GM12865 (cell line): ENCODE data around the gene CUZD1.
"Not testable (repeated sequence)": the region's sequence is repeated elsewhere in the genome, so short reads cannot be mapped to it uniquely, and the experiment has no call there.

ENCODE experiments used
- DNase-seq: peaks from one replicate; pipeline ENCODE4 v3.0.0; 2010; ENCODE audit warnings: low read depth
- H3K4me3 ChIP-seq: 2 replicates; pipeline ENCODE4 v1.5.1; 2011; ENCODE audit warnings: mild to moderate bottlenecking, low read depth, low read length, control low read depth
- TF ChIP-seq, protein P1 (sequence below): IDR thresholded peaks from 2 replicates; pipeline ENCODE4 v1.5.1; 2011; ENCODE audit warnings: low read length, control low read depth, low read depth, inconsistent platforms; ENCODE audit not compliant: insufficient read depth; ENCODE audit errors: missing control alignments

The CUZD1 gene

DNA sequence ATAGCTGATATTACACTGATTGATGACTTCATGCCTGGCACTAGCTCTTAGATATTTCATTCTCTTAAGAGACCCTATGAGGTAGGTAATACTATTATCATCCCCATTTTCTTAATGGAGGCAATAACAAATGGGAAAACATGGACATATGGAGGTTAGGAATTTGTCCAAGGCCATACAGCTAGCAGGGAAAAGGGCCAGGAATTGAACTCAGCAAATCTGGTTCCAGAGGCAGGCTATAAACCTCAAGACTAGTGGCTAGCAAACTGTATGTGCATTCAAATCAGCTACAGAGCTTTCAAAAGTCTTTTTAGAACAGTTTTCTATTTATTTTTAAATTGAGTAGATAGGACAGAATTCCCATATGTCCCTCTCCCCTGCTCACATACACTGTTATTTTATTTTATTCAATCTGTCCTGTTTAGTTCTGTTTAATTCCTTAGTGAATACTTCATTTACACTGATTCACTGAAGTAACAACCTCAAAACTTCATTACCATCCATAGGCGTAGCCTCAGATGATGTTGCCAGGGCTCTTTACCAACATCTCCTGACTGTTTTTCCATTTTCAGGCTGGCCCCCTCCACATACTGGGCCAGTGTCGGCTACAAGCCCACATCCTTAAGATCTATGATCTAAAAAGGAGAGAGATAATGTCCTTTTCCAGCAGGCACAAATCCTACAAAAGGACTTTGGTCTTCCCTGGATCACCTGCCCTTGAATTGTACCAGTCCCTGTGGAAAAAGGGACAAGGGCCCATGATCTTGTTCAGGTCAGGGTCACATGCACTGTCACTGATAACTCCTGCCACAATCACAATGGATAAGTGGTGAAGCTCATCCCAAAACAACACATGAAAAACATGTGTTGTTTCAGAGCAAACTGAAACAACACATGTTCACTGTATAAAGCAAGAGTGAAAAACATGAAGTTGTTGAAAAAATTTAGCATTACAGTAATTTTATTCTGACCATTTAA lies 17.8 kb upstream of the CUZD1 start:
- no peak overlapping the region for H3K4me3 ChIP-seq
- TF ChIP-seq, protein P1, sequence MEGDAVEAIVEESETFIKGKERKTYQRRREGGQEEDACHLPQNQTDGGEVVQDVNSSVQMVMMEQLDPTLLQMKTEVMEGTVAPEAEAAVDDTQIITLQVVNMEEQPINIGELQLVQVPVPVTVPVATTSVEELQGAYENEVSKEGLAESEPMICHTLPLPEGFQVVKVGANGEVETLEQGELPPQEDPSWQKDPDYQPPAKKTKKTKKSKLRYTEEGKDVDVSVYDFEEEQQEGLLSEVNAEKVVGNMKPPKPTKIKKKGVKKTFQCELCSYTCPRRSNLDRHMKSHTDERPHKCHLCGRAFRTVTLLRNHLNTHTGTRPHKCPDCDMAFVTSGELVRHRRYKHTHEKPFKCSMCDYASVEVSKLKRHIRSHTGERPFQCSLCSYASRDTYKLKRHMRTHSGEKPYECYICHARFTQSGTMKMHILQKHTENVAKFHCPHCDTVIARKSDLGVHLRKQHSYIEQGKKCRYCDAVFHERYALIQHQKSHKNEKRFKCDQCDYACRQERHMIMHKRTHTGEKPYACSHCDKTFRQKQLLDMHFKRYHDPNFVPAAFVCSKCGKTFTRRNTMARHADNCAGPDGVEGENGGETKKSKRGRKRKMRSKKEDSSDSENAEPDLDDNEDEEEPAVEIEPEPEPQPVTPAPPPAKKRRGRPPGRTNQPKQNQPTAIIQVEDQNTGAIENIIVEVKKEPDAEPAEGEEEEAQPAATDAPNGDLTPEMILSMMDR = no peak
- DNase-seq = no peak

DNA sequence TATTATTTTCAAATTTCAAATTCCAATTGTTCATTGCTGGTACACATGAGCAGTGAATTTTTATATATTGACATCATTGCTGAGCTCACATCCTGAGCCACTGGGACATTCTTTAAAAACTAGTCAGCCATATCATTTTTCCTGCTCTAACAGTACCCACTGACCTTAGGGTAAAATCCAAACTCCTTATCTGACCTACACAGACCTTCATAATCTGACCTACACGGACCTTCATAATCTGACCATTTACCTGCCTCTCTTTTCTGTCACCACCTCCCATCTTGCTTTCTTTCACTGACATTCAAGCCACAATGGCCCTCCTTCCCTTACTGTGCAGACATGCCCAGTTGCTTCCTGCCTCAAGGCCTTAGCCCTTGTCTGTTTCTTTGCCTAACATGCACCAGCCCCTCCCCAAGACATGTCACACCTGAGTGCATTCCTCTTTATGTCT lies 16.1 kb upstream of the CUZD1 start:
- TF ChIP-seq, protein P1 = no peak
- DNase-seq = no peak
- no peak overlapping the region for H3K4me3 ChIP-seq

DNA sequence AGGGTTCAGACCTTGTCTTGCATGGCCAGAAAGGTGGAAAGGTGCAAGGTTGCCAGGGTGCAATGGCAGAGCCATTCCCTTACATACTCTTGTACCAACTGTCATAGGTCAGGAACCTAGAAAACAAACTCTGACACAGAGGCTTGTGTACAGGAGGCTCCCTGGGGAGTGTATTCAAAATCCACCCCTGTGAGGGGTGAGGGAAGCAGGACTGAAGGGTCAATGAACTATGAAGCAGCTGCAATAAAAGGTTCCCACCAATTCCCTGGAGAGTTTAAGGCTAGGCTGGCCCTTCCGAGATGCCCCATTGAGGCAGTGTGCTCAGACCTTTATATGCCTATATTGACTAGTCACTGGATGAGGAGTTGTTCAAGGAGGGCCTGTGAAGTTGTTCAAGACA lies 13.9 kb upstream of the CUZD1 start:
- DNase-seq = no peak
- H3K4me3 ChIP-seq = no peak overlapping the region
- TF ChIP-seq, protein P1 = no peak

DNA sequence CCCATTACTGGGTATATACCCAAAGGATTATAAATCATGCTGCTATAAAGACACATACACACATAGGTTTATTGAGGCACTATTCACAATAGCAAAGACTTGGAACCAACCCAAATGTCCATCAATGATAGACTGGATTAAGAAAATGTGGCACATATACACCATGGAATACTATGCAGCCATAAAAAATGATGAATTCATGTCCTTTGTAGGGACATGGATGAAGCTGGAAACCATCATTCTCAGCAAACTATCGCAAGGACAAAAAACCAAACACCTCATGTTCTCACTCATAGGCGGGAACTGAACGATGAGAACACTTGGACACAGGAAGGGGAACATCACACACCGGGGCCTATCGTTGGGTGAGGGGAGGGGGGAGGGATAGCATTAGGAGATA lies 12.4 kb upstream of the CUZD1 start:
- not testable (repeated sequence) for H3K4me3 ChIP-seq

DNA sequence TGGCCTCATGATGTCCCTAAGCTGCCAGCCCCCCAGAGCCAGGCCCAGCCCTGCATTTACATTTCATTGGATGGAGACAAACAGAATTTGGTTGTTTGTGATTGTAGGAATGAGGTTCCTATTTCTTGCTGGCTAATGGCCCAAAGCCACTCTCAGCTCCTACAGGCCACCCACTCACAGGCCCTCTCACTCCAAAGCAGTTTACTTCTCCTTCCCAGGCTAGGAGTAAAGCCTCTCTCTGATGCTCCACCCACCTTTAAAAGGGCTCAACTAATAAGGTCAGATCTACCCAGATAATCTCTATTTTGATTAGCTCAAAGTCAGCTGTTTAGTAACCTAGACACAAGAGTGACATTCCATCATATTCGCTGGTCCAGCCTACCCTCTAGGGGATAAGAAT lies 11.2 kb upstream of the CUZD1 start:
- no peak overlapping the region for H3K4me3 ChIP-seq
- DNase-seq = no peak
- TF ChIP-seq, protein P1 = no peak

More for the DNA sequence above, 12.4 kb upstream of the CUZD1 start:
- not testable (repeated sequence) for DNase-seq

DNA sequence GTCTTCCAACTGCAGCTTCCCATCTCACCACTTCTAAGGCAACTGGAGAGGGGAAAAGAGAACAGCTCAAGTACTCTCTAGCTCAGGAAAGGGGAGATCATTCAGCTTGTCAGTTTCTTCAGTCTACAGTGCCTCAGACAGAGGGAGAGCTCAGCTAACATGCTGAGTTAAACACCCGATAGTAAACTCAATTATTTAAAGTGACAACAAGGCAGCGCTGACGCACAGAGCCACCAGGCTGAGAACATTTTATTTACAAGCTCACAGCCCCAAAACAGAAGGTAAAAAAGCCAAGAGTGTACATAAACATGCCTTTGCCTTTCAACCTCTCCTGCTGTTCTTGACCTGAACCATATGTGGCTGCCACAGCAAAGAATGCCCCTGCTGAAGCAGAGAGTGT lies 10.1 kb upstream of the CUZD1 start:
- TF ChIP-seq, protein P1 = no peak

DNA sequence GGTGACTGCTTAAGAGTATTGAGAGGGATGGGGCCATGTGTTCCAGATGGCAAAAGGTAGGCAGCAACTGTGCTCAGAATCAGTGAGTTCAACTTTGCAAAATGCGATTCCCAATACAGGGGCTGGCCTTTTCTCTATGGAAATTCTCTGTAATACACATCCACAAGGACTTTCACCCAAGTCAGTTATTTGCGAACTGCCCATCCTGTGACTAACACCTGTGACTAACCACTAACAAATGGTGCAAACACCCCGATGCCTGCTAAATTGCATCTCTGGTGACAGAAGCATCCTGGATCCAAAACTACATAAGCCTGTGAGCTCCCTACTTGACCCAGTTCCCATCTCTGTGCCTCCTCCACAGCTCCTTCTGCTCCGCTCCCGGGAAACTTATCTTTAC lies 9.0 kb upstream of the CUZD1 start:
- no peak overlapping the region for H3K4me3 ChIP-seq
- TF ChIP-seq, protein P1 = no peak
- DNase-seq = no peak

More for the DNA sequence above, 10.1 kb upstream of the CUZD1 start:
- no peak for DNase-seq
- H3K4me3 ChIP-seq = no peak overlapping the region
